GM21786 (cell line): ENCODE measurements around the gene ROCK2.

Experiments
- ATAC-seq: cut with Tn5 transposase; IDR thresholded peaks from one replicate; pipeline ENCODE4 v1.9.1; 2021; ENCODE audit not compliant: unreplicated experiment

Gene ROCK2

GRCh38 chr2:11131166-11131920, 213.1 kb downstream of the ROCK2 start:
- ATAC-seq: no peak
